HepG2 (cell line): ENCODE measurements around the gene ANKRD65. TPM values are rescaled to one million over a fixed set of nuclear protein-coding genes. Genes with fewer than 3 reads are reported as not detected.

Source experiments
- HIVEP1 ChIP-seq: sonication (generic); formaldehyde crosslinking; IDR thresholded peaks from 2 replicates; pipeline ENCODE4 v1.4.0; 2020; ENCODE audit warnings: mild to moderate bottlenecking, missing genetic modification reagents
- MAFK ChIP-seq, 2 experiments: IDR thresholded peaks in 1 of 2; conservative IDR thresholded peaks in 1 of 2; 2 replicates each; pipeline ENCODE4 v1.6.1; 2011; ENCODE audit warnings: improper control_type of control experiment in 2 of 2, low read length in 2 of 2
- NFE2L2 ChIP-seq: fragments of 150-350 bp; IDR thresholded peaks from 2 replicates; pipeline ENCODE4 v1.6.1; 2014; ENCODE audit warnings: low read length
- PTBP1 ChIP-seq: fragments of 200-400 bp; formaldehyde crosslinking; IDR thresholded peaks from 2 replicates; pipeline ENCODE4 v1.6.1; 2018; ENCODE audit warnings: low read length, low read depth; ENCODE audit not compliant: poor library complexity, severe bottlenecking
- WIZ ChIP-seq: sonication (generic); formaldehyde crosslinking; IDR thresholded peaks from 2 replicates; pipeline ENCODE4 v1.5.1; 2020; ENCODE audit warnings: mild to moderate bottlenecking, missing genetic modification reagents
- ZFP82 ChIP-seq: sonication (generic); formaldehyde crosslinking; IDR thresholded peaks from 2 replicates; pipeline ENCODE4 v1.5.1; 2020; ENCODE audit warnings: mild to moderate bottlenecking, missing genetic modification reagents, borderline replicate concordance
- ZNF652 ChIP-seq: IDR thresholded peaks from 2 replicates; pipeline ENCODE4 v1.6.1; 2016; ENCODE audit warnings: low read depth, borderline replicate concordance
- ZNF773 ChIP-seq: sonication (generic); formaldehyde crosslinking; IDR thresholded peaks from 2 replicates; pipeline ENCODE4 v1.4.0; 2020; ENCODE audit warnings: missing genetic modification reagents, borderline replicate concordance
- polyA plus RNA-seq, 8 experiments: library from polyadenylated mRNA; depleted of rRNA in 3 of 8; stranded (reverse) in 7 of 8; unstranded in 1 of 8; fragments of >200 nt; fragmentation: Illumina TruSeq in 4 of 8; extraction: Trizol in 4 of 8; gene quantifications; 2 replicates each; pipeline versions ENCODE4 v1.2.1 to v1.2.3, GENCODE V29; 2011 to 2016; ENCODE audit warnings: low read depth in 4 of 8, missing spikeins in 1 of 8, mixed read lengths in 1 of 8; ENCODE audit not compliant: insufficient read depth in 1 of 8
- total RNA-seq, 5 experiments: library from RNA; depleted of rRNA; stranded (reverse); fragments of >200 nt; fragmentation: Illumina TruSeq; extraction: Trizol; gene quantifications; 2 replicates each; pipeline ENCODE4 v1.2.3, GENCODE V29; 2016; ENCODE audit warnings: low read depth in 1 of 5
- TF ChIP-seq, protein P1 (sequence below): IDR thresholded peaks from 2 replicates; pipeline ENCODE4 v1.6.1; 2012; ENCODE audit warnings: low read length, improper control_type of control experiment
- TF ChIP-seq, protein P2 (sequence below): sonication (generic); formaldehyde crosslinking; IDR thresholded peaks from 2 replicates; pipeline ENCODE4 v1.4.0; 2020; ENCODE audit warnings: mild to moderate bottlenecking, missing genetic modification reagents
- TF ChIP-seq, protein P3 (sequence below): IDR thresholded peaks from 2 replicates; pipeline ENCODE4 v1.6.1; 2016
- TF ChIP-seq, protein P4 (sequence below): sonication (generic); formaldehyde crosslinking; IDR thresholded peaks from 2 replicates; pipeline ENCODE4 v1.9.0; 2021; ENCODE audit warnings: missing genetic modification reagents, mild to moderate bottlenecking, borderline replicate concordance
- TF ChIP-seq, protein P5 (sequence below): IDR thresholded peaks from 2 replicates; pipeline ENCODE4 v1.6.1; 2016; ENCODE audit warnings: mild to moderate bottlenecking
- TF ChIP-seq, protein P6 (sequence below): sonication (generic); formaldehyde crosslinking; IDR thresholded peaks from 2 replicates; pipeline ENCODE4 v1.9.0; 2022; ENCODE audit warnings: missing genetic modification reagents, mild to moderate bottlenecking, borderline replicate concordance

Gene ANKRD65
- total and polyA plus RNA-seq, 2 of the 13 experiments (the other 11 are each of a cell fraction or from before 2014, with no cell fraction given): 12.1 to 30.1 TPM

DNA sequence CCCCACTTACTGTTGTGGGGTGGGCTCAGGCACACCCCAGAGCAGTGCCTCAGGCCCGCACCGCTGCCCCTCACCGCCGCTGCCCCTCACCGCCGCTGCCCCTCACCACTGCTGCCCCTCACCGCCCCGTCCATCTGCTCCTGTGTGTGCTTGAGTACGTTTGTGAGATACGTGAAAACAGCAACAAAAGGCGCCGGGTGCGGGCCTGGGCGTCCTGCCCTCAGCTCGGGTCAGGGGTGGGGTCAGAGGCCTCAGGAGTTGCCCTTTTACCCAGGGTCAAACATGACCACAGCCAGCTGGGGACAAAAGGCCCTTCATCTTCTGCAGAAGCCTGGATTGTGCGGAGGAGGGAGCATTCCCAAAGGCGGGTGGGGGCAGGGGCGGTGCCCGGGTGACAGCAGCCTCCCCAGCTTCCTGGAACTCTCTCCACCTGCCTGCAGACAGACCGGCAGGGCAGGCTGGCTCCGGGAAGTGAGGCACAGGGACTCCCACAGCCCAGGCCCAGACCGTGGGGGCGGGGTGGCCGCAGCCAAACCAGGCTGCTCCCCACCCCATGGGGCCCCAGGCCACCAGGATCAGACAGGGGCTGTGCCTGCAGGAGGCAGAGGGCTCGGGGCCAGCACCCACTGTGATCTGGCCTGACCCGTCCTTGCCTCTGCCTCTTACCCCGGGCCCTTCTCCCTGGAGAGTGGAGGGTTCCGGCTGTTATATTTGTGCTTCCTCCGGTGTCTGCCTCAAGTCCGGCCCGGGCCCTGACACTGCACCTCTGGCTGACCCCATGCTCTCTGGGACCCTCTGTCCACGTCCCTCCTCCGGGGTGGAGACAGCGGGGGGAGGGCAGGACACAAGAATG lies 12.1 kb upstream of the ANKRD65 start (continued):
- TF ChIP-seq, protein P1, sequence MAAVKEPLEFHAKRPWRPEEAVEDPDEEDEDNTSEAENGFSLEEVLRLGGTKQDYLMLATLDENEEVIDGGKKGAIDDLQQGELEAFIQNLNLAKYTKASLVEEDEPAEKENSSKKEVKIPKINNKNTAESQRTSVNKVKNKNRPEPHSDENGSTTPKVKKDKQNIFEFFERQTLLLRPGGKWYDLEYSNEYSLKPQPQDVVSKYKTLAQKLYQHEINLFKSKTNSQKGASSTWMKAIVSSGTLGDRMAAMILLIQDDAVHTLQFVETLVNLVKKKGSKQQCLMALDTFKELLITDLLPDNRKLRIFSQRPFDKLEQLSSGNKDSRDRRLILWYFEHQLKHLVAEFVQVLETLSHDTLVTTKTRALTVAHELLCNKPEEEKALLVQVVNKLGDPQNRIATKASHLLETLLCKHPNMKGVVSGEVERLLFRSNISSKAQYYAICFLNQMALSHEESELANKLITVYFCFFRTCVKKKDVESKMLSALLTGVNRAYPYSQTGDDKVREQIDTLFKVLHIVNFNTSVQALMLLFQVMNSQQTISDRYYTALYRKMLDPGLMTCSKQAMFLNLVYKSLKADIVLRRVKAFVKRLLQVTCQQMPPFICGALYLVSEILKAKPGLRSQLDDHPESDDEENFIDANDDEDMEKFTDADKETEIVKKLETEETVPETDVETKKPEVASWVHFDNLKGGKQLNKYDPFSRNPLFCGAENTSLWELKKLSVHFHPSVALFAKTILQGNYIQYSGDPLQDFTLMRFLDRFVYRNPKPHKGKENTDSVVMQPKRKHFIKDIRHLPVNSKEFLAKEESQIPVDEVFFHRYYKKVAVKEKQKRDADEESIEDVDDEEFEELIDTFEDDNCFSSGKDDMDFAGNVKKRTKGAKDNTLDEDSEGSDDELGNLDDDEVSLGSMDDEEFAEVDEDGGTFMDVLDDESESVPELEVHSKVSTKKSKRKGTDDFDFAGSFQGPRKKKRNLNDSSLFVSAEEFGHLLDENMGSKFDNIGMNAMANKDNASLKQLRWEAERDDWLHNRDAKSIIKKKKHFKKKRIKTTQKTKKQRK: no peak
- TF ChIP-seq, protein P2, sequence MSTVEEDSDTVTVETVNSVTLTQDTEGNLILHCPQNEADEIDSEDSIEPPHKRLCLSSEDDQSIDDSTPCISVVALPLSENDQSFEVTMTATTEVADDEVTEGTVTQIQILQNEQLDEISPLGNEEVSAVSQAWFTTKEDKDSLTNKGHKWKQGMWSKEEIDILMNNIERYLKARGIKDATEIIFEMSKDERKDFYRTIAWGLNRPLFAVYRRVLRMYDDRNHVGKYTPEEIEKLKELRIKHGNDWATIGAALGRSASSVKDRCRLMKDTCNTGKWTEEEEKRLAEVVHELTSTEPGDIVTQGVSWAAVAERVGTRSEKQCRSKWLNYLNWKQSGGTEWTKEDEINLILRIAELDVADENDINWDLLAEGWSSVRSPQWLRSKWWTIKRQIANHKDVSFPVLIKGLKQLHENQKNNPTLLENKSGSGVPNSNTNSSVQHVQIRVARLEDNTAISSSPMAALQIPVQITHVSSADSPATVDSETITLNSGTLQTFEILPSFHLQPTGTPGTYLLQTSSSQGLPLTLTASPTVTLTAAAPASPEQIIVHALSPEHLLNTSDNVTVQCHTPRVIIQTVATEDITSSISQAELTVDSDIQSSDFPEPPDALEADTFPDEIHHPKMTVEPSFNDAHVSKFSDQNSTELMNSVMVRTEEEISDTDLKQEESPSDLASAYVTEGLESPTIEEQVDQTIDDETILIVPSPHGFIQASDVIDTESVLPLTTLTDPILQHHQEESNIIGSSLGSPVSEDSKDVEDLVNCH (CRISPR knock-in tag): no peak
- TF ChIP-seq, protein P3, sequence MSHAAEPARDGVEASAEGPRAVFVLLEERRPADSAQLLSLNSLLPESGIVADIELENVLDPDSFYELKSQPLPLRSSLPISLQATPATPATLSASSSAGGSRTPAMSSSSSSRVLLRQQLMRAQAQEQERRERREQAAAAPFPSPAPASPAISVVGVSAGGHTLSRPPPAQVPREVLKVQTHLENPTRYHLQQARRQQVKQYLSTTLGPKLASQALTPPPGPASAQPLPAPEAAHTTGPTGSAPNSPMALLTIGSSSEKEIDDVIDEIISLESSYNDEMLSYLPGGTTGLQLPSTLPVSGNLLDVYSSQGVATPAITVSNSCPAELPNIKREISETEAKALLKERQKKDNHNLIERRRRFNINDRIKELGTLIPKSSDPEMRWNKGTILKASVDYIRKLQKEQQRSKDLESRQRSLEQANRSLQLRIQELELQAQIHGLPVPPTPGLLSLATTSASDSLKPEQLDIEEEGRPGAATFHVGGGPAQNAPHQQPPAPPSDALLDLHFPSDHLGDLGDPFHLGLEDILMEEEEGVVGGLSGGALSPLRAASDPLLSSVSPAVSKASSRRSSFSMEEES (CRISPR knock-in tag): peak; percentile 82
- TF ChIP-seq PTBP1: peak; percentile 20
- TF ChIP-seq, protein P4, sequence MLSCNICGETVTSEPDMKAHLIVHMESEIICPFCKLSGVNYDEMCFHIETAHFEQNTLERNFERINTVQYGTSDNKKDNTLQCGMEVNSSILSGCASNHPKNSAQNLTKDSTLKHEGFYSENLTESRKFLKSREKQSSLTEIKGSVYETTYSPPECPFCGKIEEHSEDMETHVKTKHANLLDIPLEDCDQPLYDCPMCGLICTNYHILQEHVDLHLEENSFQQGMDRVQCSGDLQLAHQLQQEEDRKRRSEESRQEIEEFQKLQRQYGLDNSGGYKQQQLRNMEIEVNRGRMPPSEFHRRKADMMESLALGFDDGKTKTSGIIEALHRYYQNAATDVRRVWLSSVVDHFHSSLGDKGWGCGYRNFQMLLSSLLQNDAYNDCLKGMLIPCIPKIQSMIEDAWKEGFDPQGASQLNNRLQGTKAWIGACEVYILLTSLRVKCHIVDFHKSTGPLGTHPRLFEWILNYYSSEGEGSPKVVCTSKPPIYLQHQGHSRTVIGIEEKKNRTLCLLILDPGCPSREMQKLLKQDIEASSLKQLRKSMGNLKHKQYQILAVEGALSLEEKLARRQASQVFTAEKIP (CRISPR knock-in tag): no peak
- TF ChIP-seq ZNF652 (CRISPR knock-in tag): no peak
- TF ChIP-seq MAFK (conservative IDR thresholded peaks at IDR 0.05 in 1 of 2, IDR thresholded peaks at IDR 0.05 in 1 of 2; ENCODE audit: low read length in 2 of 2): no peak
- TF ChIP-seq ZFP82: no peak
- TF ChIP-seq, protein P5, sequence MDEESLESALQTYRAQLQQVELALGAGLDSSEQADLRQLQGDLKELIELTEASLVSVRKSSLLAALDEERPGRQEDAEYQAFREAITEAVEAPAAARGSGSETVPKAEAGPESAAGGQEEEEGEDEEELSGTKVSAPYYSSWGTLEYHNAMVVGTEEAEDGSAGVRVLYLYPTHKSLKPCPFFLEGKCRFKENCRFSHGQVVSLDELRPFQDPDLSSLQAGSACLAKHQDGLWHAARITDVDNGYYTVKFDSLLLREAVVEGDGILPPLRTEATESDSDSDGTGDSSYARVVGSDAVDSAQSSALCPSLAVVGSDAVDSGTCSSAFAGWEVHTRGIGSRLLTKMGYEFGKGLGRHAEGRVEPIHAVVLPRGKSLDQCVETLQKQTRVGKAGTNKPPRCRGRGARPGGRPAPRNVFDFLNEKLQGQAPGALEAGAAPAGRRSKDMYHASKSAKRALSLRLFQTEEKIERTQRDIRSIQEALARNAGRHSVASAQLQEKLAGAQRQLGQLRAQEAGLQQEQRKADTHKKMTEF (CRISPR knock-in tag): peak; percentile 93
- no peak for TF ChIP-seq NFE2L2
- TF ChIP-seq ZNF773 (CRISPR knock-in tag): no peak
- TF ChIP-seq WIZ (CRISPR knock-in tag): 0 out of 2 replicates have a peak, but pooled peaks have one; percentile 67
- TF ChIP-seq, protein P6, sequence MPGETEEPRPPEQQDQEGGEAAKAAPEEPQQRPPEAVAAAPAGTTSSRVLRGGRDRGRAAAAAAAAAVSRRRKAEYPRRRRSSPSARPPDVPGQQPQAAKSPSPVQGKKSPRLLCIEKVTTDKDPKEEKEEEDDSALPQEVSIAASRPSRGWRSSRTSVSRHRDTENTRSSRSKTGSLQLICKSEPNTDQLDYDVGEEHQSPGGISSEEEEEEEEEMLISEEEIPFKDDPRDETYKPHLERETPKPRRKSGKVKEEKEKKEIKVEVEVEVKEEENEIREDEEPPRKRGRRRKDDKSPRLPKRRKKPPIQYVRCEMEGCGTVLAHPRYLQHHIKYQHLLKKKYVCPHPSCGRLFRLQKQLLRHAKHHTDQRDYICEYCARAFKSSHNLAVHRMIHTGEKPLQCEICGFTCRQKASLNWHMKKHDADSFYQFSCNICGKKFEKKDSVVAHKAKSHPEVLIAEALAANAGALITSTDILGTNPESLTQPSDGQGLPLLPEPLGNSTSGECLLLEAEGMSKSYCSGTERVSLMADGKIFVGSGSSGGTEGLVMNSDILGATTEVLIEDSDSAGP (CRISPR knock-in tag): peak; percentile 91
- peak; percentile 99 for TF ChIP-seq HIVEP1 (CRISPR knock-in tag)
